ENCODE results near the gene DUSP2. TPM values are rescaled to one million over a fixed set of nuclear protein-coding genes. Genes with fewer than 3 reads are reported as not detected.
A peak's percentile ranks its signal among the peaks of the same experiment; 100 is the strongest.

The DUSP2 gene
- total and polyA plus RNA-seq, 2 experiments from 2014 or later, result 6.6 to 13.0 TPM

GRCh38 chr2:96148410-96149217 is 3.4 kb upstream of the DUSP2 start:
- Histone ChIP-seq H3K27ac (ENCODE audit: low read depth) (no peak overlapping the region), H3K9me2 (ENCODE audit: insufficient read depth) (no peaks in the 10 kb centered on the region), H4K20me1 (replicated peaks; ENCODE audit: insufficient read depth) (no peaks in the 10 kb centered on the region), H3K4me1 (ENCODE audit: insufficient read depth) (peaks cover 25% of the 10 kb centered on the region), H2AFZ (peak overlapping the region; percentile 64), H3K4me2 (peak overlapping the region; percentile 70), H3K4me3 (peak overlapping the region; percentile 42; the same call in 1 of the 2 replicates), H3K27me3 (ENCODE audit: insufficient read depth) (peaks cover 30% of the 10 kb centered on the region), H3F3A (replicated peaks; ENCODE audit: low read depth) (no peaks in the 10 kb centered on the region; the same call in none of the 2 replicates), H3K36me3 (ENCODE audit: insufficient read depth) (no peaks in the 10 kb centered on the region), H3K79me2 (replicated peaks; ENCODE audit: insufficient read depth) (no peaks in the 10 kb centered on the region)
- ATAC-seq (peak; percentile 54), DNase-seq (ENCODE audit: low spot score) (peak; percentile 93)
- Mint-ChIP-seq H3K27me3 (ENCODE audit: insufficient read depth, low read depth, poor library complexity) (peaks cover 31% of the 10 kb centered on the region), H3K9me3 (peaks cover 2% of the 10 kb centered on the region; the same call in 1 of the 3 replicates), H3K27ac (peak overlapping the region; percentile 24; the same call in 1 of the 2 replicates), H3K36me3 (ENCODE audit: low read depth) (peaks cover 8% of the 10 kb centered on the region), H3K4me3 (peak overlapping the region; percentile 22; the same call in 1 of the 3 replicates), H3K4me1 (peaks cover 42% of the 10 kb centered on the region)
- TF ChIP-seq NANOG (IDR thresholded peaks at IDR 0.05; ENCODE audit: borderline replicate concordance) (no peak), EZH2 (IDR thresholded peaks at IDR 0.05; ENCODE audit: low read depth, unreplicated experiment) (no peak), EZH2phosphoT487 (IDR thresholded peaks at IDR 0.05; ENCODE audit: unreplicated experiment) (no peak), CREB1 (CRISPR knock-in tag; IDR thresholded peaks at IDR 0.05; ENCODE audit: low read depth) (peak; percentile 94), ZNF114 (CRISPR knock-in tag; IDR thresholded peaks at IDR 0.05) (no peak), POLR2AphosphoS5 (IDR thresholded peaks at IDR 0.05; ENCODE audit: low read depth) (peak; percentile 35; the same call in 1 of the 2 replicates), STAT1 (IDR thresholded peaks at IDR 0.05; ENCODE audit: unreplicated experiment) (no peak), JUNB (IDR thresholded peaks at IDR 0.05; ENCODE audit: unreplicated experiment) (no peak), REST (IDR thresholded peaks at IDR 0.05; ENCODE audit: unreplicated experiment) (no peak)
- TF ChIP-seq, protein P1, sequence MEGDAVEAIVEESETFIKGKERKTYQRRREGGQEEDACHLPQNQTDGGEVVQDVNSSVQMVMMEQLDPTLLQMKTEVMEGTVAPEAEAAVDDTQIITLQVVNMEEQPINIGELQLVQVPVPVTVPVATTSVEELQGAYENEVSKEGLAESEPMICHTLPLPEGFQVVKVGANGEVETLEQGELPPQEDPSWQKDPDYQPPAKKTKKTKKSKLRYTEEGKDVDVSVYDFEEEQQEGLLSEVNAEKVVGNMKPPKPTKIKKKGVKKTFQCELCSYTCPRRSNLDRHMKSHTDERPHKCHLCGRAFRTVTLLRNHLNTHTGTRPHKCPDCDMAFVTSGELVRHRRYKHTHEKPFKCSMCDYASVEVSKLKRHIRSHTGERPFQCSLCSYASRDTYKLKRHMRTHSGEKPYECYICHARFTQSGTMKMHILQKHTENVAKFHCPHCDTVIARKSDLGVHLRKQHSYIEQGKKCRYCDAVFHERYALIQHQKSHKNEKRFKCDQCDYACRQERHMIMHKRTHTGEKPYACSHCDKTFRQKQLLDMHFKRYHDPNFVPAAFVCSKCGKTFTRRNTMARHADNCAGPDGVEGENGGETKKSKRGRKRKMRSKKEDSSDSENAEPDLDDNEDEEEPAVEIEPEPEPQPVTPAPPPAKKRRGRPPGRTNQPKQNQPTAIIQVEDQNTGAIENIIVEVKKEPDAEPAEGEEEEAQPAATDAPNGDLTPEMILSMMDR (conservative IDR thresholded peaks at IDR 0.05; ENCODE audit: low read depth in 2 of 2), result no peak
- TF ChIP-seq, protein P2, sequence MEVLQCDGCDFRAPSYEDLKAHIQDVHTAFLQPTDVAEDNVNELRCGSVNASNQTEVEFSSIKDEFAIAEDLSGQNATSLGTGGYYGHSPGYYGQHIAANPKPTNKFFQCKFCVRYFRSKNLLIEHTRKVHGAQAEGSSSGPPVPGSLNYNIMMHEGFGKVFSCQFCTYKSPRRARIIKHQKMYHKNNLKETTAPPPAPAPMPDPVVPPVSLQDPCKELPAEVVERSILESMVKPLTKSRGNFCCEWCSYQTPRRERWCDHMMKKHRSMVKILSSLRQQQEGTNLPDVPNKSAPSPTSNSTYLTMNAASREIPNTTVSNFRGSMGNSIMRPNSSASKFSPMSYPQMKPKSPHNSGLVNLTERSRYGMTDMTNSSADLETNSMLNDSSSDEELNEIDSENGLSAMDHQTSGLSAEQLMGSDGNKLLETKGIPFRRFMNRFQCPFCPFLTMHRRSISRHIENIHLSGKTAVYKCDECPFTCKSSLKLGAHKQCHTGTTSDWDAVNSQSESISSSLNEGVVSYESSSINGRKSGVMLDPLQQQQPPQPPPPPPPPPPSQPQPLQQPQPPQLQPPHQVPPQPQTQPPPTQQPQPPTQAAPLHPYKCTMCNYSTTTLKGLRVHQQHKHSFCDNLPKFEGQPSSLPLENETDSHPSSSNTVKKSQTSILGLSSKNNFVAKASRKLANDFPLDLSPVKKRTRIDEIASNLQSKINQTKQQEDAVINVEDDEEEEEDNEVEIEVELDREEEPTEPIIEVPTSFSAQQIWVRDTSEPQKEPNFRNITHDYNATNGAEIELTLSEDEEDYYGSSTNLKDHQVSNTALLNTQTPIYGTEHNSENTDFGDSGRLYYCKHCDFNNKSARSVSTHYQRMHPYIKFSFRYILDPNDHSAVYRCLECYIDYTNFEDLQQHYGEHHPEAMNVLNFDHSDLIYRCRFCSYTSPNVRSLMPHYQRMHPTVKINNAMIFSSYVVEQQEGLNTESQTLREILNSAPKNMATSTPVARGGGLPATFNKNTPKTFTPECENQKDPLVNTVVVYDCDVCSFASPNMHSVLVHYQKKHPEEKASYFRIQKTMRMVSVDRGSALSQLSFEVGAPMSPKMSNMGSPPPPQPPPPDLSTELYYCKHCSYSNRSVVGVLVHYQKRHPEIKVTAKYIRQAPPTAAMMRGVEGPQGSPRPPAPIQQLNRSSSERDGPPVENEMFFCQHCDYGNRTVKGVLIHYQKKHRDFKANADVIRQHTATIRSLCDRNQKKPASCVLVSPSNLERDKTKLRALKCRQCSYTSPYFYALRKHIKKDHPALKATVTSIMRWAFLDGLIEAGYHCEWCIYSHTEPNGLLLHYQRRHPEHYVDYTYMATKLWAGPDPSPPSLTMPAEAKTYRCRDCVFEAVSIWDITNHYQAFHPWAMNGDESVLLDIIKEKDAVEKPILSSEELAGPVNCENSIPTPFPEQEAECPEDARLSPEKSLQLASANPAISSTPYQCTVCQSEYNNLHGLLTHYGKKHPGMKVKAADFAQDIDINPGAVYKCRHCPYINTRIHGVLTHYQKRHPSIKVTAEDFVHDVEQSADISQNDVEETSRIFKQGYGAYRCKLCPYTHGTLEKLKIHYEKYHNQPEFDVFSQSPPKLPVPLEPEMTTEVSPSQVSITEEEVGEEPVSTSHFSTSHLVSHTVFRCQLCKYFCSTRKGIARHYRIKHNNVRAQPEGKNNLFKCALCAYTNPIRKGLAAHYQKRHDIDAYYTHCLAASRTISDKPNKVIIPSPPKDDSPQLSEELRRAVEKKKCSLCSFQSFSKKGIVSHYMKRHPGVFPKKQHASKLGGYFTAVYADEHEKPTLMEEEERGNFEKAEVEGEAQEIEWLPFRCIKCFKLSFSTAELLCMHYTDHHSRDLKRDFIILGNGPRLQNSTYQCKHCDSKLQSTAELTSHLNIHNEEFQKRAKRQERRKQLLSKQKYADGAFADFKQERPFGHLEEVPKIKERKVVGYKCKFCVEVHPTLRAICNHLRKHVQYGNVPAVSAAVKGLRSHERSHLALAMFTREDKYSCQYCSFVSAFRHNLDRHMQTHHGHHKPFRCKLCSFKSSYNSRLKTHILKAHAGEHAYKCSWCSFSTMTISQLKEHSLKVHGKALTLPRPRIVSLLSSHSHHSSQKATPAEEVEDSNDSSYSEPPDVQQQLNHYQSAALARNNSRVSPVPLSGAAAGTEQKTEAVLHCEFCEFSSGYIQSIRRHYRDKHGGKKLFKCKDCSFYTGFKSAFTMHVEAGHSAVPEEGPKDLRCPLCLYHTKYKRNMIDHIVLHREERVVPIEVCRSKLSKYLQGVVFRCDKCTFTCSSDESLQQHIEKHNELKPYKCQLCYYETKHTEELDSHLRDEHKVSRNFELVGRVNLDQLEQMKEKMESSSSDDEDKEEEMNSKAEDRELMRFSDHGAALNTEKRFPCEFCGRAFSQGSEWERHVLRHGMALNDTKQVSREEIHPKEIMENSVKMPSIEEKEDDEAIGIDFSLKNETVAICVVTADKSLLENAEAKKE (CRISPR knock-in tag; IDR thresholded peaks at IDR 0.05), result no peak
- TF ChIP-seq, protein P3, sequence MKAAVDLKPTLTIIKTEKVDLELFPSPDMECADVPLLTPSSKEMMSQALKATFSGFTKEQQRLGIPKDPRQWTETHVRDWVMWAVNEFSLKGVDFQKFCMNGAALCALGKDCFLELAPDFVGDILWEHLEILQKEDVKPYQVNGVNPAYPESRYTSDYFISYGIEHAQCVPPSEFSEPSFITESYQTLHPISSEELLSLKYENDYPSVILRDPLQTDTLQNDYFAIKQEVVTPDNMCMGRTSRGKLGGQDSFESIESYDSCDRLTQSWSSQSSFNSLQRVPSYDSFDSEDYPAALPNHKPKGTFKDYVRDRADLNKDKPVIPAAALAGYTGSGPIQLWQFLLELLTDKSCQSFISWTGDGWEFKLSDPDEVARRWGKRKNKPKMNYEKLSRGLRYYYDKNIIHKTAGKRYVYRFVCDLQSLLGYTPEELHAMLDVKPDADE (IDR thresholded peaks at IDR 0.05), result no peak

All from GM23338 (cell line).